ENCODE results near the gene PPIL4.

- TF ChIP-seq CTCF (IDR thresholded peaks at IDR 0.05): no peak
- TF ChIP-seq POLR2A (IDR thresholded peaks at IDR 0.05): no peak
These were observed 63.1 kb downstream of the PPIL4 start for GRCh38 chr6:149482545-149483333.

All from heart left ventricle (tissue), 13 donors.